Neutrophil (primary cell): Measurements from ENCODE around the gene KATNAL2.

ENCODE experiments used
- H3K27ac ChIP-seq: fragments of 200-600 bp; sonication (generic); 2 replicates; pipeline ENCODE4 v1.5.1; 2016; ENCODE audit warnings: mild to moderate bottlenecking, moderate library complexity
- H3K27me3 ChIP-seq: fragments of 200-600 bp; sonication (generic); 2 replicates; pipeline ENCODE4 v1.6.0; 2016; ENCODE audit warnings: mild to moderate bottlenecking
- H3K36me3 ChIP-seq: fragments of 200-600 bp; sonication (generic); 2 replicates; pipeline ENCODE4 v1.5.1; 2017
- H3K4me1 ChIP-seq, 2 experiments: fragments of 200-600 bp in 1 of 2; sonication (generic) in 1 of 2; 1 replicate in 1 of 2; 2 replicates in 1 of 2; pipeline versions ENCODE4 v1.5.1 to v1.6.1; 2013 to 2016; ENCODE audit warnings: low read depth in 1 of 2, low read length in 1 of 2, mild to moderate bottlenecking in 1 of 2, moderate library complexity in 1 of 2; ENCODE audit not compliant: control insufficient read depth in 1 of 2, insufficient read depth in 1 of 2
- H3K4me3 ChIP-seq, 2 experiments: fragments of 200-600 bp in 1 of 2; sonication (generic) in 1 of 2; 1 replicate in 1 of 2; 2 replicates in 1 of 2; pipeline ENCODE4 v1.5.1; 2013 to 2016; ENCODE audit warnings: low read depth in 1 of 2, low read length in 1 of 2, mild to moderate bottlenecking in 1 of 2, moderate library complexity in 1 of 2
- H3K9me3 ChIP-seq: fragments of 200-600 bp; sonication (generic); 2 replicates; pipeline ENCODE4 v1.5.1; 2016
- TF ChIP-seq, protein P1 (sequence below): fragments of 200-600 bp; sonication (generic); IDR thresholded peaks from 2 replicates; pipeline ENCODE4 v1.5.1; 2016; ENCODE audit warnings: antibody characterized with exemption

KATNAL2 gene

DNA sequence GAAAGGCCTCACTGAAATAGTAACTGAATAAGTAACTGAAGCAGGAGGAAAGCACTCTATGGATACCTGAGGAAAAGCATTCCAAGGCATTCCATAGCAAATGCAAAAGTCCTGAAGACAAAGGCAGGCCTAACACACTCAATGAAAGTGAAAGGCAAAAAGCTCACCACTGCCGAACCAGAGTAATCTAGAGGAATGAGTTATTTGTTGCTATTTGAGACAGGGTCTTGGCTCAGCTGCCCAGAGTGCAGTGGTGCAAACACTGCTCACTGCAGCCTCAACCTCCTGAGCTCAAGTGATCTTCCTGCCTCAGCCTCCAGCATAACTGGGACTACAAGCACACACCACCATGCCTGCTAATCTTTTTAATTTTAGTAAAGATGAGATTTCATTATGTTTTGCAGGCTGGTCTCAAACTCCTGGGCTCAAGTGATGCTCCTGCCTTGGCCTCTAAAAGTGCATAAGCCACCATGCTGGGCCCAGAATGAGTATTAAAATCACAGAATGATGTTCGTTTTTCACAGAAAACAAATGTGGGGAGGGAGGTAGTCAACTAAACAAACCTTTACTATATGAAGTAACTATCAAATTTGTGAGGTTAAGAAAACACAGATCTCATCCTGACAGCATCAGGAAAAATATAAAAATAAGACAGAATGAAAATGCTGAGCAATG is 18.0 kb upstream of the KATNAL2 start:
- H3K4me1 ChIP-seq: no peaks in the 10 kb centered on the region
- H3K36me3 ChIP-seq: no peaks in the 10 kb centered on the region
- no peak overlapping the region for H3K27ac ChIP-seq
- TF ChIP-seq, protein P1, sequence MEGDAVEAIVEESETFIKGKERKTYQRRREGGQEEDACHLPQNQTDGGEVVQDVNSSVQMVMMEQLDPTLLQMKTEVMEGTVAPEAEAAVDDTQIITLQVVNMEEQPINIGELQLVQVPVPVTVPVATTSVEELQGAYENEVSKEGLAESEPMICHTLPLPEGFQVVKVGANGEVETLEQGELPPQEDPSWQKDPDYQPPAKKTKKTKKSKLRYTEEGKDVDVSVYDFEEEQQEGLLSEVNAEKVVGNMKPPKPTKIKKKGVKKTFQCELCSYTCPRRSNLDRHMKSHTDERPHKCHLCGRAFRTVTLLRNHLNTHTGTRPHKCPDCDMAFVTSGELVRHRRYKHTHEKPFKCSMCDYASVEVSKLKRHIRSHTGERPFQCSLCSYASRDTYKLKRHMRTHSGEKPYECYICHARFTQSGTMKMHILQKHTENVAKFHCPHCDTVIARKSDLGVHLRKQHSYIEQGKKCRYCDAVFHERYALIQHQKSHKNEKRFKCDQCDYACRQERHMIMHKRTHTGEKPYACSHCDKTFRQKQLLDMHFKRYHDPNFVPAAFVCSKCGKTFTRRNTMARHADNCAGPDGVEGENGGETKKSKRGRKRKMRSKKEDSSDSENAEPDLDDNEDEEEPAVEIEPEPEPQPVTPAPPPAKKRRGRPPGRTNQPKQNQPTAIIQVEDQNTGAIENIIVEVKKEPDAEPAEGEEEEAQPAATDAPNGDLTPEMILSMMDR: no peak
- no peak overlapping the region for H3K4me3 ChIP-seq
- no peaks in the 10 kb centered on the region for H3K9me3 ChIP-seq
- no peaks in the 10 kb centered on the region for H3K27me3 ChIP-seq

DNA sequence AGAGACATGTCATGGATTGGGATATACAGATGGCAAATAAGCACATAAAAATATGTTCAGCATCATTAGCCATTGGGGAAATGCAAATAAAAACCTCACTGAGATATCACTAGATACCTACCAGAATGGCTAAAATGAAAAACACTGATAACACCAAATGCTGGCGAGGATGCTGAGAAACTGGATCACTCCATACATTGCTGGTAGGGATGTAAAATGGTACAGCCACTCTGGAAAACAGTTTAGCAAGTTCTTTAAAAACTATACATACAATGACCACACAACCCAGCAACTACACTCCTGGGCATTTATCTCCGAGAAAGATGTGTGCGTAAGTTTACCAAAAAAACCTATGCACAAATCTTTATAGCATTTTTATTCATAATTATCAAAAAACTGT is 14.0 kb upstream of the KATNAL2 start:
- H3K36me3 ChIP-seq: no peaks in the 10 kb centered on the region
- no peaks in the 10 kb centered on the region for H3K9me3 ChIP-seq
- no peaks in the 10 kb centered on the region for H3K4me1 ChIP-seq
- no peak overlapping the region for H3K4me3 ChIP-seq
- no peaks in the 10 kb centered on the region for H3K27me3 ChIP-seq
- no peak overlapping the region for H3K27ac ChIP-seq
- TF ChIP-seq, protein P1: no peak

GRCh38 chr18:46909497-46909896 is 7.9 kb upstream of the KATNAL2 start:
- H3K4me3 ChIP-seq: no peak overlapping the region
- TF ChIP-seq, protein P1: no peak

DNA sequence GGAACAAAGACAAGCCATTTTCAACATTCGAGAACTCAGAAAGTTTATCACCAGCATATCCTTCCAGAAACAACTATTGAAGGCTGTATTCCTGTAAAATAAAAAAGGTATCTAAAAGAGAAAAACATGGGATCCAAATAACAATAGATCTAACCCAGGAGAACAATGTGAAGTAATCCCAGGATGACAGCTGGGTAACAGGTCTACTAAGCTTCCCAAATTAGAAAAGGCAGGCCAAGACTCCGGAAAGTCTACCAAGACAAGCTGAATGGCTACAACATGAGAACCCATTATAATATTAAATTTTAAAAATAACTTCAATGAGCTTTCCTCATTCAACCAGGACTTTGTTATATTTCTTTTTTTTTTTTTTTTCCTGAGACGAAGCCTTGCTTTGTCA is 6.5 kb upstream of the KATNAL2 start:
- Histone ChIP-seq H3K27ac (no peak overlapping the region), H3K4me3 (no peak overlapping the region), H3K9me3 (no peaks in the 10 kb centered on the region), H3K4me1 (peaks cover under 1 to 2% of the 10 kb centered on the region in 2 experiments), H3K27me3 (peaks cover 19% of the 10 kb centered on the region), H3K36me3 (no peaks in the 10 kb centered on the region)
- TF ChIP-seq, protein P1: no peak

More at GRCh38 chr18:46909497-46909896, 7.9 kb upstream of the KATNAL2 start:
- Histone ChIP-seq H3K9me3 (no peaks in the 10 kb centered on the region), H3K36me3 (no peaks in the 10 kb centered on the region), H3K27ac (no peak overlapping the region), H3K27me3 (peaks cover 5% of the 10 kb centered on the region), H3K4me1 (no peaks in the 10 kb centered on the region)

DNA sequence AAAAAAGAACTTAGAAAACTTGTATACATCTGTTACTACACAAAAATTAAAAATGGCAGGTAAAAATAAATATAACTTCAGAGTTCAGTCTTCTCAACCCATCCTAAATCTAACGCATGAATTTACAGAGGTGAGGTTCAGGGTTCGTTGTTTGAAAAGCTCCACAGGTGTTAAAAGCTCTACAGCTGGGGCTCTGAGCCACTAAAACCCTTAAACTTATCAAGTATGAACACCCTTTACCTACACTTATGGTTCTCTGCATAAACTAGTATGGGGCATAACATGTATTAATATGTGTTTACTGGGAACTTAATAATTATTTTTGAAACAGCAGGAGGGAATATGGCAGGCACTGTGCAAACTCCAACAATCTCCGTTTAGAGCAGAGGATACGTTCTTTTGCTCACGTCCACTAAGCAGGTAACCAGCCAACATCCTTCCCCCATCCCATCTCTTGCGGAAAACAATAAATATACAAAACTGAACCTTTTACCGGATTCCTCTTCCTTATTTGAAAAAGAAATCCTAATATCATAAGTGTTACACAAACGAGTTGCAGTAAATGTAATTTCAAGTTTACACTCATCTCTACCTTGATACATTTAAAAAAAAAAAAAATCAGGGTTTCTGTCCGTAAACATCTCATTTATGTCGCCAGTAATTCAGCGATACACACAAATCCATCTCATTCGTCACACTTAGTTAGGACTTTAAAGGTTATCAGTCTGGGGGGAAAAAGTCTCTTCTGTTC is 1.4 kb upstream of the KATNAL2 start:
- peak overlapping the region; percentile 50 to 58 for H3K4me3 ChIP-seq
- H3K9me3 ChIP-seq: no peaks in the 10 kb centered on the region
- H3K27ac ChIP-seq: no peak overlapping the region
- TF ChIP-seq, protein P1: no peak
- peaks cover 68% of the 10 kb centered on the region for H3K27me3 ChIP-seq
- peaks cover 12 to 18% of the 10 kb centered on the region in 2 experiments for H3K4me1 ChIP-seq
- no peaks in the 10 kb centered on the region for H3K36me3 ChIP-seq
